ENCODE measurements around the gene HECW1.

HECW1 gene

GRCh38 chr7:43456200-43456599 lies 343.8 kb downstream of the HECW1 start:
- H3K9me3 ChIP-seq (ENCODE audit: control insufficient read depth, insufficient read depth, low read depth, low read length) = no peaks in the 10 kb centered on the region
- ChIA-PET CTCF (interaction anchor here (0.6 to 6.4 kb wide), 10 partner anchors 15 to 474 kb away, joined by 3 to 45 read pairs (median 4); partner anchors contain the start of gene STK17A), POLR2A (no interaction called here)
- TF ChIP-seq CTCF (tag by site-specific recombination; IDR thresholded peaks at IDR 0.05) = no peak
- no peak for TF ChIP-seq ZNF335 (tag by site-specific recombination; conservative IDR thresholded peaks at IDR 0.05)
- TF ChIP-seq HOXD13 (CRISPR knock-in tag; IDR thresholded peaks at IDR 0.05; ENCODE audit: borderline replicate concordance) = no peak
- no peak for TF ChIP-seq ZNF501 (tag by site-specific recombination; IDR thresholded peaks at IDR 0.05)
- no peak for TF ChIP-seq ZNF426 (tag by site-specific recombination; IDR thresholded peaks at IDR 0.05)
- TF ChIP-seq ZNF174 (tag by site-specific recombination; IDR thresholded peaks at IDR 0.05) = no peak
- TF ChIP-seq ZNF785 (tag by site-specific recombination; IDR thresholded peaks at IDR 0.05) = no peak
- TF ChIP-seq SALL2 (tag by site-specific recombination; IDR thresholded peaks at IDR 0.05; ENCODE audit: borderline replicate concordance) = no peak
- no peak for TF ChIP-seq KLF1 (tag by site-specific recombination; IDR thresholded peaks at IDR 0.05)
- no peak for TF ChIP-seq REPIN1 (tag by site-specific recombination; IDR thresholded peaks at IDR 0.05; ENCODE audit: low read depth)
- no peak overlapping the region for H3K4me3 ChIP-seq (ENCODE audit: low read depth, low read length)
- no peaks in the 10 kb centered on the region for H3K36me3 ChIP-seq (ENCODE audit: control insufficient read depth in 2 of 2, insufficient read depth in 1 of 2, low read length in 2 of 2)
- H3K4me1 ChIP-seq (ENCODE audit: control insufficient read depth, insufficient read depth, low read length) = no peaks in the 10 kb centered on the region
- no peak overlapping the region for H3K27ac ChIP-seq (ENCODE audit: extremely low read depth, low read depth, low read length)

DNA sequence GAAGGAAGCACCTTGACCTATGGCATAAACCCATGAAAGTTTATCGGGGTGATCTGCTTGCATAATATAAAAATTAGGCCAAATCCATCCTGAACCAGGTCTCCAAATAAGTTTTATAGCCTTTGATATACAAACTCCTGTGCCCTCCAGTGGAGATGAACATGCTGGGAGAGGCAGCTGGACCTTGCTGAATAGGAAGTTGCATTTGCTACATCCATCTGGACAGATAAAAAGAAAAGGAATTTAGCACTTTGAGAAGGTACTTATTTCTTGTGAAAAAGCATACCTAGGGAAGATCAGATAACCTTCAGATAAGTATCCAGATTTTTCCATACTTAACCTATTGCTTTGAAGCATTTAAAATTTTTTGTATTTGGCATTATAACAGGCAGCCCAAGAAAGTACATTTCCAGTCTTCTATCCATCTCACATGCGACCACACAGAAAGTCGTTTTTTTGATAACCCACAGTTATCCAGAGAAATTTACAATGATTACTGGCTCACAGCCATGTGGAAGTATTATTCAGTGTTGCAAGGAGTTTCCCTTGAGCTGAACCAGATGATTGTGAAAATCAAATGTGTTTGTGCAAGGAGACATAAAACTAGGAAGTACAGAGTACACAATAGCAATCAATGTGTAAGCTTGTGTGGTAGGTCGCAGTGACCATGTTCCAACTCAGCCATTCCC lies 346.0 kb downstream of the HECW1 start:
- TF ChIP-seq ZNF221 (tag by site-specific recombination; IDR thresholded peaks at IDR 0.05; ENCODE audit: borderline replicate concordance) = no peak
- no peak for TF ChIP-seq ZNF704 (tag by site-specific recombination; IDR thresholded peaks at IDR 0.05)
- TF ChIP-seq ZNF248 (tag by site-specific recombination; IDR thresholded peaks at IDR 0.05) = no peak
- no peak for TF ChIP-seq ZNF433 (tag by site-specific recombination; IDR thresholded peaks at IDR 0.05; ENCODE audit: low read depth)
- TF ChIP-seq ZNF473 (tag by site-specific recombination; IDR thresholded peaks at IDR 0.05) = no peak
- TF ChIP-seq ZNF530 (tag by site-specific recombination; IDR thresholded peaks at IDR 0.05; ENCODE audit: low read depth) = no peak
- TF ChIP-seq, protein P1, sequence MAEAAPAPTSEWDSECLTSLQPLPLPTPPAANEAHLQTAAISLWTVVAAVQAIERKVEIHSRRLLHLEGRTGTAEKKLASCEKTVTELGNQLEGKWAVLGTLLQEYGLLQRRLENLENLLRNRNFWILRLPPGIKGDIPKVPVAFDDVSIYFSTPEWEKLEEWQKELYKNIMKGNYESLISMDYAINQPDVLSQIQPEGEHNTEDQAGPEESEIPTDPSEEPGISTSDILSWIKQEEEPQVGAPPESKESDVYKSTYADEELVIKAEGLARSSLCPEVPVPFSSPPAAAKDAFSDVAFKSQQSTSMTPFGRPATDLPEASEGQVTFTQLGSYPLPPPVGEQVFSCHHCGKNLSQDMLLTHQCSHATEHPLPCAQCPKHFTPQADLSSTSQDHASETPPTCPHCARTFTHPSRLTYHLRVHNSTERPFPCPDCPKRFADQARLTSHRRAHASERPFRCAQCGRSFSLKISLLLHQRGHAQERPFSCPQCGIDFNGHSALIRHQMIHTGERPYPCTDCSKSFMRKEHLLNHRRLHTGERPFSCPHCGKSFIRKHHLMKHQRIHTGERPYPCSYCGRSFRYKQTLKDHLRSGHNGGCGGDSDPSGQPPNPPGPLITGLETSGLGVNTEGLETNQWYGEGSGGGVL (tag by site-specific recombination; IDR thresholded peaks at IDR 0.05) = no peak
- no peak for TF ChIP-seq HIC1 (tag by site-specific recombination; IDR thresholded peaks at IDR 0.05)
- no peak for TF ChIP-seq GFI1B (tag by site-specific recombination; IDR thresholded peaks at IDR 0.05)
- no peak for TF ChIP-seq SCRT2 (tag by site-specific recombination; IDR thresholded peaks at IDR 0.05)
- TF ChIP-seq, protein P2, sequence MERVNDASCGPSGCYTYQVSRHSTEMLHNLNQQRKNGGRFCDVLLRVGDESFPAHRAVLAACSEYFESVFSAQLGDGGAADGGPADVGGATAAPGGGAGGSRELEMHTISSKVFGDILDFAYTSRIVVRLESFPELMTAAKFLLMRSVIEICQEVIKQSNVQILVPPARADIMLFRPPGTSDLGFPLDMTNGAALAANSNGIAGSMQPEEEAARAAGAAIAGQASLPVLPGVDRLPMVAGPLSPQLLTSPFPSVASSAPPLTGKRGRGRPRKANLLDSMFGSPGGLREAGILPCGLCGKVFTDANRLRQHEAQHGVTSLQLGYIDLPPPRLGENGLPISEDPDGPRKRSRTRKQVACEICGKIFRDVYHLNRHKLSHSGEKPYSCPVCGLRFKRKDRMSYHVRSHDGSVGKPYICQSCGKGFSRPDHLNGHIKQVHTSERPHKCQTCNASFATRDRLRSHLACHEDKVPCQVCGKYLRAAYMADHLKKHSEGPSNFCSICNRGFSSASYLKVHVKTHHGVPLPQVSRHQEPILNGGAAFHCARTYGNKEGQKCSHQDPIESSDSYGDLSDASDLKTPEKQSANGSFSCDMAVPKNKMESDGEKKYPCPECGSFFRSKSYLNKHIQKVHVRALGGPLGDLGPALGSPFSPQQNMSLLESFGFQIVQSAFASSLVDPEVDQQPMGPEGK (tag by site-specific recombination; IDR thresholded peaks at IDR 0.05) = no peak
- no peak for TF ChIP-seq ZNF660 (tag by site-specific recombination; IDR thresholded peaks at IDR 0.05)
- no peak for TF ChIP-seq ZNF174 (tag by site-specific recombination; IDR thresholded peaks at IDR 0.05)
- no peak for TF ChIP-seq ZNF707 (tag by site-specific recombination; IDR thresholded peaks at IDR 0.05)
- no peak for TF ChIP-seq ZNF10 (tag by site-specific recombination; IDR thresholded peaks at IDR 0.05)
- TF ChIP-seq WT1 (tag by site-specific recombination; IDR thresholded peaks at IDR 0.05) = no peak
- Histone ChIP-seq H3K36me3 (ENCODE audit: control insufficient read depth in 2 of 2, insufficient read depth in 1 of 2, low read length in 2 of 2) (no peaks in the 10 kb centered on the region), H3K4me3 (ENCODE audit: low read depth, low read length) (no peak overlapping the region), H3K4me1 (ENCODE audit: control insufficient read depth, insufficient read depth, low read length) (0 out of 2 replicates have a peak, but pooled peaks cover 3% of the 10 kb centered on the region), H3K9me3 (ENCODE audit: control insufficient read depth, insufficient read depth, low read depth, low read length) (no peaks in the 10 kb centered on the region), H3K27ac (ENCODE audit: extremely low read depth, low read depth, low read length) (no peak overlapping the region)
- POLR2A ChIA-PET = no interaction called here
- CTCF ChIA-PET = interaction anchor here (0.7 kb wide), 1 partner anchor 19 kb away, joined by 4 read pairs; no protein-coding TSS in a partner anchor
